HG02970 (cell line): Measurements from ENCODE around the gene ITGAE.

Experiments used
- ATAC-seq: cut with Tn5 transposase; IDR thresholded peaks from one replicate; pipeline ENCODE4 v1.9.1; 2021; ENCODE audit warnings: mild to moderate bottlenecking, moderate library complexity, moderate number of reproducible peaks; ENCODE audit not compliant: unreplicated experiment, low FRiP score

ITGAE gene

DNA sequence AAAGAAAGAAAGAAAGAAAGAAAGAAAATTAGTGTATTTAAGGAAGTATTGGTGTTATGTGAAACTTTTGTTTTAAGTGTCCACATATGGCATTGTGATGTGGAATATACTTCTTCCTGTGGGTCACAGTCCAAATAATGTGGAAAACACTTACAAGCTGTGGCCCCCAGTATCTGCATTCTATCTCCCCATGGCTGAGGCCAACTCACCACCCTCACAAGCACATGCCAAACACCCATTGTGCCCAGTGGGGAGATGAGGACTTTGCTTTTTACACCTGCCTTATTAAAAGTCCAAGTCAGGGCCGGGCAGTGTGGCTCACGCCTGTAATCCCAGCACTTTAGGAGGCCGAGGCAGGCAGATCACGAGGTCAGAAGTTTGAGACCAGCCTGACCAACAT, 101.0 kb downstream of the ITGAE start:
- no peak for ATAC-seq

DNA sequence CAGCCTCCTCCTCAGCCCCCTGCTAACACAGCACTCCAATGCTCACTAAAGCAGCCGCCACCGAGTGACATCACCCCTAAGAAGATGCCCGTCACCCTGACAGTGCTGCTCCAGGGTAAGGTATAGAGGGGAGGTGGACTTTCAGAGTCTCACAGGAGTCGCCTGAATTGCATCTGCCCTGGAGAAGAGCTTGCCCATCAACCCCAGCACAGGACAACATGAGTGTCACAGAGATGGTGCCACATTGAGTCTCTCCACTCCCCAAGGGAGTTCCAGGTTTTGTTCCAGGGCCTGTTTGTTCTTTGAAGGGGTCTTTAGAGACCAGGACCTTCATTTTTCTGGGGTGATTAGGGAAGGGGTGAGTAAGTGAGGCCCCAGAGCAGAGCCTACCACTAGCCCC, 102.8 kb downstream of the ITGAE start:
- ATAC-seq: no peak

- no peak for ATAC-seq
Observed at GRCh38 chr17:3697103-3697476, 103.9 kb downstream of the ITGAE start.

DNA sequence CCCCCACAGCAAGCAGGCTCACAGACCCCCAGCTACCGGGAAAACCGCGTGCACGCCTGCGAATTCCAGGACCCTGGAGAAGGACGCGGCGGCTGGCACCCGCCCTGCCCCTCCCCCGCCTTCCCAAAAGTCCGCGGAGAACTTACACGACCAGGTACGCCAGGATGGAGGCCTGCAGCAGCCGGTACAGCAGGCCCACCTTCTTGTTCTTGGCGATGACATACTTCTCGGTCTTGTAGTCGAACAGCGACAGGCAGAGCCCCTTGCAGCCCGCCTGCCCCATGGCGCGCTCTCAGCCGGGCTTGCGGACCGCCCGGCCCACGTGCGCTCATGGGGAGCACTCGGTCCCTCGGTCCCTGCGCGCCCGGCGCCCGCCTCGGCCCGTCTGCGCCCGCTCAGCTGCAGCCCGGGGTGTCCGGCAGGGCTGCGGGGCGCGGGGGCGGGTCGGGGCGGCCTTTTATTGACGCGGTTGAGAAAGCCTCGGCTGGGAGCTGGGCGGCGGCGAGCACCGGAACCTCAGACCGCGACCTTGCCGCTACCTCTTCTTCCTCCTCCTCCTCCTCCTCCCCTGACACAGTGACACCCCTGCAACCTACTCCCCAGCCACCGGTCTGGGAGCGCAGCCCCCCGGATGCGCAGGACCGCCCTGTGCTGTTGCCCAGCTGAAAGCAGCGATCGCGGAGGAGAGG, 105.1 kb downstream of the ITGAE start, which contains the start of gene P2RX5:
P2RX5 (minus strand) TSS at position 433 of the 689 bp plus-strand sequence; CDS start at position 283, 150 bp downstream.
- ATAC-seq: no peak

DNA sequence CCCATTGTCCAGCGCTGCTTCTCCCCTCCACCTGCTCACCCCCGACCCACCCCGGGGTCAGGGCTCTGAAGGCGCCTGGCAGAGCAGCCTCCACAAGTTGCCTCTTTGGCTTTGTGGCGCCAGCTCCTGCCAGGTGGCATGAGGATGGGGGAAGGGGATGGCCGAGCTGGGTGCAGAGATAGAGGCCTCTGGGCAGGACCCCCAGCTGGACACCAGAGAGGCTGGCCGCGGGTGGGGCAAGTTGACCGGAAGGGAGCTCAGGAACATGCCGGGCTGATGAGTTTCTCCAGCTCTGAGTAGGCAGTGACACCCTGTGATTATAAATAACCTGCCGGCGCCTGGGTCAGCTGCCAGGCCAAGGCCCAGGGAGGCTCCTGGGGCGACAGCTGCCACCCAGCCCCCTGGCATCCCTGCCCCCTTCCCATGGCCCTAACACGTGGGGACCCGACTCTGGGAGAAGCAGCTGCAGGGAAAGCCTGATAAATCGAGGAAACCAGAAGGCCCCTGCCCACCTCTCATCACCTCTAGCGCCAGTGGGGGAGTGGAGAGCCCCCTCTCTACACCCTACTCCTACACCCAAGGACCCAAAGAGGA, 105.8 kb downstream of the ITGAE start:
- ATAC-seq: no peak

- ATAC-seq: peak; percentile 37
Observed at GRCh38 chr17:3693829-3694231, 107.2 kb downstream of the ITGAE start.

DNA sequence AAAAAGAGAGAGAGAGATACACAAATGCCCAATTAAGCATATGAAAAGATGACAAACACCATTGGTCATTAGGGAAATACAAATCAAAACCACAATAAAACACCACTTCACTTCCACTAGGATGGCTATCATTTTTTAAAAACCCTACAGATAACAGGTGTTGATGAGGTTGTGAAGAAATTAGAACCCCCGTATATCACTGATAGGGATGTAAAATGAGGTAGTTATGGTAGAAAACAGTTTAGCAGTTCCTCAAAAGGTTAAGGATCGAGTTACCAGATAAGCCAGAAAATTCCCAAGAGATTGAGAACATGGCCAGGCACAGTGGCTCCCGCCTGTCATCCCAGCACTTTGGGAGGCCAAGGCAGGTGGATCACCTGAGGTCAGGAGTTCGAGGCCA, 107.8 kb downstream of the ITGAE start:
- no peak for ATAC-seq

DNA sequence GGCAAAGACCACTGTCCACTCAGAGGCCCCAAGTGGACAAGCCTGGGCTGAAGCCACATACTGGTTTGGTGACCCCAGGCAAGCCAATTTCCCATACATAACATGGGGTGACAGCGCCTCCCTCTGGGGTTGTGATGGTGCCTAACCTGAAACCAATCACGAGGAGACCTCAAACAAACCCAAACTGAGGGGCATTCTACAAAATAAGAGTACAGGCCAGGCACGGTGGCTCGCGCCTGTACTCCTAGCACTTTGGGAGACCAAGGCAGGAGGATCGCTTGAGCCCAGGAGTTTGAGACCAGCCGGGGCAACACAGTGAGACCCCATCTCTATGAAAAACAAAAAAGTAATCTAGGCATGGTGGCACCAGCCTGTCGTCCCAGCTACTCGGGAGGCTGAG, 108.6 kb downstream of the ITGAE start:
- ATAC-seq: no peak

- ATAC-seq: no peak
Observed at GRCh38 chr17:3691617-3692067, 109.3 kb downstream of the ITGAE start.

GRCh38 chr17:3690094-3690715, 110.8 kb downstream of the ITGAE start:
- ATAC-seq: no peak

GRCh38 chr17:3689262-3690093, 111.5 kb downstream of the ITGAE start:
- no peak for ATAC-seq

GRCh38 chr17:3688852-3689261, 112.1 kb downstream of the ITGAE start:
- no peak for ATAC-seq

GRCh38 chr17:3688027-3688553, 112.9 kb downstream of the ITGAE start:
- no peak for ATAC-seq

DNA sequence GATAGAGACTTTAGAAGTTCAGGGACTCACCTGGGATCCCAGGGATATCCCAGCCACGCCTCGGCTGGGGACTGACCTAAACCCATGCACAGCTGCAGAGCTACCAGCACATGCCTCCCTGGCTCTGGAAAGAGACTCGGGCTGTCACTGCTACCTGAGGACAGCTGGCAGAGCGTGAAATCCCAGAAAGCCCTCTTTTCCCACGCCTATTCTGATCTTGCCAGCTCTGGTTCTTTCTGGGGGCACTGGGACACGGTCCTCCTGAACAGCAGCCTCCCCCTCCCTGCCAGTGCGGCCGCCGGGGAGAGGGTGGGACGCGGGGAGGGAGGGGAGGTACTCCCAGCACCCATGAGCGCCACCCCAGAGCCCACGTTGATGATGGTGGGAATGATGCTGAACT, 115.8 kb downstream of the ITGAE start:
- no peak for ATAC-seq

GRCh38 chr17:3683054-3683511, 117.9 kb downstream of the ITGAE start:
- no peak for ATAC-seq

DNA sequence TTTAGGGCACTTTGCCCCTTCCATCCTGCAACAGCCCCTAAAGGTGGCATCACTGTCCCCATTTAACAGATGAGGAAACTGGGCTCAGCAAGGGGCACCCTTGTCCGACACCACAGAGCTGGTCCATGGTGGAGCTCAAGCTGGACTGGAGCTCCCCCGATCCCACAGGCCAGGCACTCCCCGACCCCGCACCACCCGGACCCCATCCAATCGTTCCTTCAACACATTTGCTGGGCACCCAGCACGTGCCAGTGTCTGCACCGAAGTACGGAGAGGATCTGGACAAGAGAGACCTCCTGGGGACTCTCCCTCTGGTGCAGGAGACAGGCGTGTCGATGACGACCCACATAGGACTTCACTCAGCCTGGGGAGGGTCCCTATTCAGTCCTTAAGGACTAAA, 119.0 kb downstream of the ITGAE start:
- ATAC-seq: no peak

- no peak for ATAC-seq
Observed at GRCh38 chr17:3681565-3681964, 119.4 kb downstream of the ITGAE start.

DNA sequence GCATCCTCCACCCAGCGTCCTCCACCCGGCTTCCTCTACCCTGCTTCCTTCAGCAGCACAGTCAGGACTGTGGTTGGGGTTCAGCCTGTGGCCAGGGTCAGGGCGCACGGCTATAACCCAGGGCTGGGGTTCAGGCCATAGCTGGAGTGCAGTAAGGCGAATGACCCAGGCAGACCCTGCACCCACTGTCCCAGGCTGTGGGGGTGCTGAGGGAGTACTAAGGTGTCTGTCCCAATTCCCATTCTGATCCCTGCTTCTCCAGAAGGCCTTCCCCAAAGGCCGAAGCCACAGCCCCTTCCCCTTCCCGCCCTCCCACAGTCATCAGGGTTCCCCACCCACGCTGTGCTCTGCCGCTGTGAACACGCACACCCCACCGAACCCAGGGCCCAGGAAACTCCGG, 119.9 kb downstream of the ITGAE start:
- ATAC-seq: no peak

- ATAC-seq: no peak
Observed at GRCh38 chr17:3679531-3680126, 121.4 kb downstream of the ITGAE start.

DNA sequence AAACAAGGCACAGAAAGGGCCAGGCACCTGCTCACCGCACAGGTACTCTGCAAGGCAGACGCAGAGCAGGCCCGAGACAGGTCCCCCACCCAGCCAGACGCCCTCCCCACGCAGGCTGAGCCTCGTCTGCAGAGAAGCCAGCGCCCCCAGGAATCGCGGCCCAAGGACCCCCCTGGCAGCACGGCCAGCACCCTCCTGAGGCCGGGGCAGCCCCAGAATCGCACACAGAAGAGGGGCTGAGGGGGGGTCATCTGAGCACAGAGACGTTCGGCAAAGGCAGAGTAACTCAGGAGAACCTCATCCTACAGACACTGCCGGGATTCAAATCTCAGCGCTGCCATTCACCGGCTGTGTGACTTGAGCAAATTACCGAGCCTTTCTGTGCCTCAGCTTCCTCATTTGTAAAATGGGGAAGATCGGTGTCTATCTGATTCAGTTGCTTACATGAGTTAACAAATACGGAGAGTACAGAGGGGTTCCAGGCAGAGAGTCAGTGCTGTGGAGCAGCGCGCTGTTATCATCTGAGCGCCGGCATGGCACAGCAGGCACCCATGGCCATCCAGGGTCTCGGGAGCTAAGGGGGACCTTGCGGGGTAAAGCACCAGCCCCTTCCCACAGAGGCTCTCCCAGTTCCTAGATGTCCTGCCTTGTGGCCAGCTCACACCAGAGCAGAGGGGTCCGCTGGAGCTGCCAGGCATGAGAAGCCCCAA, 122.0 kb downstream of the ITGAE start:
- no peak for ATAC-seq
